HCT116 (cell line): ENCODE results near the gene IRGC. TPM values are rescaled to one million over a fixed set of nuclear protein-coding genes. Genes with fewer than 3 reads are reported as not detected.
A peak's percentile ranks its signal among the peaks of the same experiment; 100 is the strongest.

Source experiments
- ATAC-seq: fragments of 200-7000 bp; cut with Tn5 transposase; 2 replicates; pipeline ENCODE4 v1.9.1; 2020; ENCODE audit warnings: mild to moderate bottlenecking, moderate library complexity
- BruUV-seq: library from RNA; stranded (reverse); fragments of 400-500 nt; replicated peaks from 2 replicates; lab custom pipeline; 2021; lab: Mats Ljungman, UMichigan
- CTCF ChIA-PET: fragments of 300-600 bp; sonication (Branson Sonifier 250); formaldehyde crosslinking; loops from one replicate; lab custom pipeline; 2021; ENCODE audit warnings: antibody characterized with exemption; lab: Charles Lee
- POLR2A ChIA-PET: fragments of 300-600, 350-600 bp; sonication (Branson Sonifier 250); formaldehyde crosslinking; loops from one replicate; lab custom pipeline; 2021; ENCODE audit warnings: antibody characterized with exemption; lab: Charles Lee
- RAD21 ChIA-PET, 2 experiments: fragments of 300-600 bp; sonication (Branson Sonifier 250); formaldehyde crosslinking; loops; one replicate each; lab custom pipeline; 2023; ENCODE audit warnings: low total read pairs in 2 of 2; ENCODE audit not compliant: uncharacterized antibody in 2 of 2, unreplicated experiment in 2 of 2, low non-redundant PET in 1 of 2; lab: Charles Lee
- DNase-seq: peaks from one replicate; pipeline ENCODE4 v3.0.0-alpha.2; 2010; ENCODE audit warnings: low read depth, low spot score
- H2AFZ ChIP-seq: fragments of 200-600 bp; shearing (Covaris generic), sonication (generic); 2 replicates; pipeline ENCODE4 v1.6.1; 2017; ENCODE audit warnings: low read depth, mixed run types, mixed read lengths, antibody characterized with exemption, low read length; ENCODE audit not compliant: poor library complexity, severe bottlenecking
- H3K27ac ChIP-seq: 2 replicates; pipeline ENCODE4 v1.5.1; 2012; ENCODE audit warnings: low read depth, low read length
- H3K27me3 ChIP-seq: fragments of 200-600 bp; sonication (generic); 2 replicates; pipeline ENCODE4 v1.6.1; 2016; ENCODE audit warnings: mixed run types, low read length, mixed read lengths; ENCODE audit not compliant: insufficient read depth
- H3K36me3 ChIP-seq, 2 experiments: fragments of 200-500 bp in 1 of 2; fragments of 200-600 bp in 1 of 2; sonication (Bioruptor generic) in 1 of 2; sonication (generic) in 1 of 2; 2 replicates each; pipeline versions ENCODE4 v1.5.1 to v1.6.1; 2014 to 2016; ENCODE audit warnings: low read length in 2 of 2, inconsistent platforms in 1 of 2, mixed read lengths in 1 of 2, mixed run types in 1 of 2; ENCODE audit not compliant: insufficient read depth in 2 of 2, control insufficient read depth in 1 of 2
- H3K4me1 ChIP-seq, 2 experiments: fragments of 200-600 bp in 1 of 2; sonication (generic) in 1 of 2; 2 replicates each; pipeline versions ENCODE4 v1.5.1 to v1.6.1; 2012 to 2017; ENCODE audit warnings: low read length in 2 of 2, inconsistent platforms in 1 of 2, mild to moderate bottlenecking in 1 of 2, mixed read lengths in 1 of 2, mixed run types in 1 of 2, moderate library complexity in 1 of 2; ENCODE audit not compliant: insufficient read depth in 2 of 2, control insufficient read depth in 1 of 2
- H3K4me2 ChIP-seq: fragments of 200-600 bp; sonication (generic); 2 replicates; pipeline ENCODE4 v1.6.1; 2017; ENCODE audit warnings: mixed run types, low read length, mixed read lengths
- H3K4me3 ChIP-seq, 2 experiments: fragments of 200-600 bp in 1 of 2; sonication (generic) in 1 of 2; replicated peaks in 1 of 2; 2 replicates each; pipeline ENCODE4 v1.5.1; 2011 to 2016; ENCODE audit warnings: low read length in 2 of 2, control low read depth in 1 of 2, low read depth in 1 of 2, mild to moderate bottlenecking in 1 of 2, mixed read lengths in 1 of 2, mixed run types in 1 of 2
- H3K79me2 ChIP-seq: fragments of 200-600 bp; sonication (generic); 2 replicates; pipeline ENCODE4 v1.6.1; 2017; ENCODE audit warnings: mild to moderate bottlenecking, mixed run types, low read length, moderate library complexity, mixed read lengths; ENCODE audit not compliant: insufficient read depth
- H3K9ac ChIP-seq: fragments of 200-600 bp; sonication (generic); 2 replicates; pipeline ENCODE4 v1.6.1; 2016; ENCODE audit warnings: low read length, mixed read lengths
- H3K9me2 ChIP-seq: fragments of 200-600 bp; sonication (generic), shearing (Covaris generic); 2 replicates; pipeline ENCODE4 v1.6.1; 2017; ENCODE audit warnings: mixed run types, mild to moderate bottlenecking, moderate library complexity; ENCODE audit not compliant: insufficient read depth
- H3K9me3 ChIP-seq, 2 experiments: fragments of 200-500 bp in 1 of 2; fragments of 200-600 bp in 1 of 2; sonication (Bioruptor generic) in 1 of 2; sonication (generic) in 1 of 2; 2 replicates each; pipeline ENCODE4 v1.6.1; 2014 to 2017; ENCODE audit warnings: low read length in 2 of 2, mixed read lengths in 2 of 2, inconsistent platforms in 1 of 2, low read depth in 1 of 2, mild to moderate bottlenecking in 1 of 2, mixed run types in 1 of 2, moderate library complexity in 1 of 2; ENCODE audit not compliant: control insufficient read depth in 1 of 2, insufficient read depth in 1 of 2
- H4K20me1 ChIP-seq: fragments of 200-600 bp; sonication (generic), shearing (Covaris generic); 2 replicates; pipeline ENCODE4 v1.6.1; 2017; ENCODE audit warnings: mixed run types, mild to moderate bottlenecking, moderate library complexity; ENCODE audit not compliant: insufficient read depth
- CEBPB ChIP-seq: IDR thresholded peaks from 2 replicates; pipeline ENCODE4 v1.6.1; 2012; ENCODE audit warnings: low read depth
- CTCF ChIP-seq, 3 experiments: fragments of 200-600 bp in 1 of 3; sonication (generic) in 1 of 3; IDR thresholded peaks in 2 of 3; conservative IDR thresholded peaks in 1 of 3; 2 replicates each; pipeline ENCODE4 v1.5.1; 2012 to 2017; ENCODE audit warnings: low read depth in 2 of 3, low read length in 2 of 3, antibody characterized with exemption in 1 of 3, borderline replicate concordance in 1 of 3, control low read depth in 1 of 3, mild to moderate bottlenecking in 1 of 3, mixed read lengths in 1 of 3, mixed run types in 1 of 3, moderate library complexity in 1 of 3; ENCODE audit not compliant: insufficient read depth in 1 of 3
- EGR1 ChIP-seq: IDR thresholded peaks from 2 replicates; pipeline ENCODE4 v1.6.1; 2012; ENCODE audit warnings: low read depth
- SRF ChIP-seq: IDR thresholded peaks from 2 replicates; pipeline ENCODE4 v1.6.1; 2012; ENCODE audit warnings: low read depth
- intact Hi-C: fragments of 100-400 bp; cut with micrococcal nuclease; formaldehyde crosslinking; loops from 2 replicates; pipeline ENCODE4 v1.10.0; 2022
- total RNA-seq: library from RNA; stranded (reverse); gene quantifications from one replicate; pipeline ENCODE4 v1.2.1, GENCODE V29; 2021; ENCODE audit not compliant: unreplicated experiment

Gene IRGC
- total RNA-seq, 1 experiment from 2014 or later: not detected

GRCh38 chr19:43667126-43667875, 48.6 kb upstream of the IRGC start:
- no peak for ATAC-seq
- H3K9me3 ChIP-seq: no peaks in the 10 kb centered on the region
- DNase-seq: no peak
- peak overlapping the region; percentile 46; the same call in 1 of the 2 replicates for H3K27ac ChIP-seq
- intact Hi-C loops: loop anchor here (5.0 to 10.0 kb wide), 2 partner anchors 35 to 132 kb away; partner anchors contain the start of gene ZNF575
- H3K4me1 ChIP-seq: peaks cover 19 to 33% of the 10 kb centered on the region in 2 experiments
- no peak overlapping the region for H3K9ac ChIP-seq
- peaks cover 28 to 36% of the 10 kb centered on the region in 2 experiments for H3K36me3 ChIP-seq
- peaks cover 39% of the 10 kb centered on the region for H3K79me2 ChIP-seq
- CTCF ChIA-PET: interaction anchor here (1.2 kb wide), 1 partner anchor 14 kb away, joined by 9 read pairs; no protein-coding TSS in a partner anchor
- POLR2A ChIA-PET: interaction anchor here (1.6 kb wide), 1 partner anchor 71 kb away, joined by 5 read pairs; the partner anchor contains the start of genes IRGQ and ZNF576
- TF ChIP-seq SRF: no peak
- no peak for TF ChIP-seq CTCF (IDR thresholded peaks at IDR 0.05 in 2 of 3, conservative IDR thresholded peaks at IDR 0.05 in 1 of 3; ENCODE audit: borderline replicate concordance in 1 of 3, insufficient read depth in 1 of 3, low read depth in 2 of 3, low read length in 2 of 3)
- no peak for TF ChIP-seq CEBPB
- TF ChIP-seq EGR1: no peak
- no peaks in the 10 kb centered on the region for H4K20me1 ChIP-seq
- H3K4me2 ChIP-seq: peak overlapping the region; percentile 97; the same call in 1 of the 2 replicates
- RAD21 ChIA-PET: no interaction called here
- H2AFZ ChIP-seq: no peak overlapping the region
- BruUV-seq: no TSS peak
- H3K9me2 ChIP-seq: no peaks in the 10 kb centered on the region
- no peak overlapping the region; a peak in 1 of 4 replicates for H3K4me3 ChIP-seq
- no peaks in the 10 kb centered on the region for H3K27me3 ChIP-seq
